OCI-LY7 (cell line): ENCODE data around the gene MT2A. TPM values are rescaled to one million over a fixed set of nuclear protein-coding genes. Genes with fewer than 3 reads are reported as not detected.

Experiments used
- BruUV-seq: library from RNA; stranded (reverse); fragments of 400-500 nt; replicated peaks from 2 replicates; lab custom pipeline; 2021; lab: Mats Ljungman, UMichigan
- CTCF ChIA-PET: fragments of 300-600 bp; sonication (Branson Sonifier 250); formaldehyde crosslinking; loops from one replicate; lab custom pipeline; 2022; ENCODE audit warnings: antibody characterized with exemption; ENCODE audit not compliant: unreplicated experiment; lab: Charles Lee
- POLR2A ChIA-PET: fragments of 300-600 bp; sonication (Branson Sonifier 250); formaldehyde crosslinking; loops from one replicate; lab custom pipeline; 2022; ENCODE audit warnings: antibody characterized with exemption; lab: Charles Lee
- DNase-seq: peaks from one replicate; pipeline ENCODE4 v3.0.0-alpha.2; 2015; ENCODE audit warnings: low spot score
- H2AFZ ChIP-seq: fragments of 200-600 bp; sonication (generic), shearing (Covaris generic); 2 replicates; pipeline ENCODE4 v1.6.1; 2014; ENCODE audit warnings: mild to moderate bottlenecking, antibody characterized with exemption, low read length, moderate library complexity
- H3K27ac ChIP-seq: fragments of 200-600 bp; sonication (generic); 2 replicates; pipeline ENCODE4 v1.5.1; 2014; ENCODE audit warnings: mixed run types, low read depth, mild to moderate bottlenecking, moderate library complexity, low read length, inconsistent platforms; ENCODE audit not compliant: poor library complexity, severe bottlenecking
- H3K36me3 ChIP-seq: fragments of 200-600 bp; sonication (generic); 2 replicates; pipeline ENCODE4 v1.6.1; 2014; ENCODE audit warnings: mild to moderate bottlenecking, antibody characterized with exemption, low read length, moderate library complexity, mixed read lengths; ENCODE audit not compliant: insufficient read depth
- H3K4me1 ChIP-seq: fragments of 200-600 bp; sonication (generic); 2 replicates; pipeline ENCODE4 v1.5.1; 2014; ENCODE audit warnings: mild to moderate bottlenecking, low read length; ENCODE audit not compliant: insufficient read depth, poor library complexity, severe bottlenecking
- H3K4me2 ChIP-seq: fragments of 200-600 bp; sonication (generic); 2 replicates; pipeline ENCODE4 v1.6.1; 2014; ENCODE audit warnings: mild to moderate bottlenecking, low read length
- H3K4me3 ChIP-seq: fragments of 200-600 bp; sonication (generic); 2 replicates; pipeline ENCODE4 v1.5.1; 2014; ENCODE audit warnings: mild to moderate bottlenecking, low read depth, low read length; ENCODE audit not compliant: poor library complexity, severe bottlenecking
- H3K79me2 ChIP-seq: fragments of 200-600 bp; sonication (generic); 2 replicates; pipeline ENCODE4 v1.6.1; 2016; ENCODE audit warnings: low read depth, mild to moderate bottlenecking, low read length, moderate library complexity, mixed read lengths; ENCODE audit not compliant: insufficient read depth
- H3K9me2 ChIP-seq: fragments of 200-600 bp; sonication (generic); 2 replicates; pipeline ENCODE4 v1.6.1; 2016; ENCODE audit warnings: mild to moderate bottlenecking, low read length, mixed read lengths; ENCODE audit not compliant: insufficient read depth
- H3K9me3 ChIP-seq: fragments of 200-600 bp; sonication (generic); 2 replicates; pipeline ENCODE4 v1.6.1; 2014; ENCODE audit warnings: mild to moderate bottlenecking, mixed run types, low read length, mixed read lengths
- H4K20me1 ChIP-seq: fragments of 200-600 bp; sonication (generic); 2 replicates; pipeline ENCODE4 v1.6.1; 2014; ENCODE audit warnings: mild to moderate bottlenecking, antibody characterized with exemption, low read length, moderate library complexity, mixed read lengths; ENCODE audit not compliant: insufficient read depth
- CTCF ChIP-seq: fragments of 200-600 bp; sonication (generic); conservative IDR thresholded peaks from 2 replicates; pipeline ENCODE4 v1.5.1; 2014; ENCODE audit warnings: mild to moderate bottlenecking, antibody characterized with exemption, low read length, moderate library complexity, mixed read lengths
- EZH2phosphoT487 ChIP-seq: fragments of 200-600 bp; sonication (generic); IDR thresholded peaks from 2 replicates; pipeline ENCODE4 v1.6.1; 2018; ENCODE audit warnings: low read depth, borderline replicate concordance, mild to moderate bottlenecking, mixed run types, antibody characterized with exemption, low read length, moderate library complexity, mixed read lengths
- intact Hi-C: fragments of 100-400 bp; cut with micrococcal nuclease; formaldehyde crosslinking; loops from one replicate; pipeline ENCODE4 v1.10.0; 2022; ENCODE audit not compliant: unreplicated experiment
- total RNA-seq, 2 experiments: library from RNA; depleted of rRNA in 1 of 2; stranded (reverse); fragments of >200 nt in 1 of 2; shearing (Covaris generic) in 1 of 2; gene quantifications; 2 replicates each; pipeline ENCODE4 v1.2.3, GENCODE V29; 2014 to 2022

The MT2A gene
- total RNA-seq, 2 experiments from 2014 or later: 9.3 to 27.2 TPM

- DNase-seq: no peak
- ChIA-PET POLR2A (interaction anchor here (1.7 kb wide), 1 partner anchor 17 kb away, joined by 5 read pairs; no protein-coding TSS in a partner anchor), CTCF (no interaction called here)
- no peak within 1 kb of the TSS for H2AFZ ChIP-seq
- H3K4me1 ChIP-seq: no peaks in the 10 kb centered on the region
- no peaks in the 10 kb centered on the region for H4K20me1 ChIP-seq
- H3K9me3 ChIP-seq: no peaks in the 10 kb centered on the region
- TF ChIP-seq CTCF (no peak), EZH2phosphoT487 (no peak)
- no peaks in the 10 kb centered on the region for H3K79me2 ChIP-seq
- H3K36me3 ChIP-seq: no peaks in the 10 kb centered on the region
- no peak within 1 kb of the TSS for H3K4me3 ChIP-seq
- no peak within 1 kb of the TSS for H3K4me2 ChIP-seq
- no peak within 1 kb of the TSS for H3K27ac ChIP-seq
- no peaks in the 10 kb centered on the region for H3K9me2 ChIP-seq
- no TSS peak for BruUV-seq
- intact Hi-C loops: no loop called here
Measured at GRCh38 chr16:56564793-56565477, 43.4 kb upstream of the MT2A start, which contains the start of gene MT4. Gene MT4, plus strand, starts transcription at chr16:56565073. Its CDS starts 56 bp downstream, at chr16:56565129.

GRCh38 chr16:56569971-56570370, 38.4 kb upstream of the MT2A start:
- H3K79me2 ChIP-seq: no peaks in the 10 kb centered on the region
- no peak overlapping the region for H2AFZ ChIP-seq
- no peak overlapping the region for H3K4me3 ChIP-seq
- CTCF ChIA-PET: no interaction called here
- H3K27ac ChIP-seq: no peak overlapping the region
- no peak for DNase-seq
- no peaks in the 10 kb centered on the region for H3K4me1 ChIP-seq
- H3K9me2 ChIP-seq: no peaks in the 10 kb centered on the region
- TF ChIP-seq CTCF (no peak), EZH2phosphoT487 (no peak)
- no peaks in the 10 kb centered on the region; the same call in 1 of the 2 replicates for H3K9me3 ChIP-seq
- no peaks in the 10 kb centered on the region for H3K36me3 ChIP-seq
- BruUV-seq: no TSS peak
- intact Hi-C loops: no loop called here
- H4K20me1 ChIP-seq: no peaks in the 10 kb centered on the region
- POLR2A ChIA-PET: interaction anchor here (0.9 kb wide), 1 partner anchor 9 kb away, joined by 3 read pairs; no protein-coding TSS in a partner anchor
- no peak overlapping the region for H3K4me2 ChIP-seq

- no TSS peak for BruUV-seq
- no peaks in the 10 kb centered on the region for H3K79me2 ChIP-seq
- no peaks in the 10 kb centered on the region for H4K20me1 ChIP-seq
- TF ChIP-seq CTCF (no peak), EZH2phosphoT487 (no peak)
- H2AFZ ChIP-seq: no peak overlapping the region
- no peaks in the 10 kb centered on the region for H3K4me1 ChIP-seq
- intact Hi-C loops: no loop called here
- H3K9me2 ChIP-seq: no peaks in the 10 kb centered on the region
- H3K36me3 ChIP-seq: no peaks in the 10 kb centered on the region
- H3K27ac ChIP-seq: no peak overlapping the region
- no peaks in the 10 kb centered on the region; the same call in 1 of the 2 replicates for H3K9me3 ChIP-seq
- ChIA-PET POLR2A (interaction anchor here (0.9 kb wide), 1 partner anchor 34 kb away, joined by 3 read pairs; no protein-coding TSS in a partner anchor), CTCF (no interaction called here)
- no peak overlapping the region for H3K4me2 ChIP-seq
- no peak for DNase-seq
- no peak overlapping the region for H3K4me3 ChIP-seq
Measured at GRCh38 chr16:56571525-56571924, 36.9 kb upstream of the MT2A start.
